SK-N-SH treated with all-trans-retinoic acid at 6 μM for 48 hours (cell line): ENCODE results near the gene NSD2.
"Not testable (repeated sequence)": the region's sequence is repeated elsewhere in the genome, so short reads cannot be mapped to it uniquely, and the experiment has no call there.

Experiments
- ATAC-seq: fragments of 200-7000 bp; cut with Tn5 transposase; 3 replicates; pipeline ENCODE4 v1.9.1; 2020; ENCODE audit warnings: mild to moderate bottlenecking, moderate library complexity
- ARNTL ChIP-seq: fragments of 450-650 bp; formaldehyde crosslinking; IDR thresholded peaks from 2 replicates; pipeline ENCODE4 v1.5.0; 2020; ENCODE audit warnings: low read depth, mild to moderate bottlenecking, moderate library complexity, borderline replicate concordance
- BACH2 ChIP-seq: fragments of 250-450 bp; sonication (Bioruptor Pico); IDR thresholded peaks from 2 replicates; pipeline ENCODE4 v1.9.0; 2021; ENCODE audit warnings: mild to moderate bottlenecking, borderline replicate concordance
- CSDC2 ChIP-seq: fragments of 250-450 bp; sonication (Bioruptor Pico); IDR thresholded peaks from 2 replicates; pipeline ENCODE4 v1.5.0; 2020; ENCODE audit warnings: mild to moderate bottlenecking, moderate library complexity
- ESRRG ChIP-seq: fragments of 250-450 bp; sonication (Bioruptor Pico); IDR thresholded peaks from 2 replicates; pipeline ENCODE4 v1.6.1; 2021; ENCODE audit warnings: mild to moderate bottlenecking
- GLIS3 ChIP-seq: fragments of 250-450 bp; sonication (Bioruptor Pico); IDR thresholded peaks from 2 replicates; pipeline ENCODE4 v1.5.0; 2020; ENCODE audit warnings: mild to moderate bottlenecking, moderate library complexity
- ISL1 ChIP-seq: fragments of 250-450 bp; sonication (Bioruptor Pico); IDR thresholded peaks from 2 replicates; pipeline ENCODE4 v2.1.2; 2022; ENCODE audit warnings: mild to moderate bottlenecking, moderate library complexity
- OSR1 ChIP-seq: fragments of 250-450 bp; sonication (Bioruptor Pico); IDR thresholded peaks from 2 replicates; pipeline ENCODE4 v1.8.0; 2022; ENCODE audit warnings: moderate library complexity, mild to moderate bottlenecking, inconsistent platforms
- PPARA ChIP-seq: fragments of 250-450 bp; sonication (Bioruptor Pico); IDR thresholded peaks from 2 replicates; pipeline ENCODE4 v1.5.0; 2020; ENCODE audit warnings: mild to moderate bottlenecking, borderline replicate concordance
- SNAI2 ChIP-seq: fragments of 250-450 bp; sonication (Bioruptor Pico); IDR thresholded peaks from 2 replicates; pipeline ENCODE4 v1.5.0; 2020; ENCODE audit warnings: mild to moderate bottlenecking, moderate library complexity
- TCF4 ChIP-seq: fragments of 250-450 bp; sonication (Bioruptor Pico); IDR thresholded peaks from 2 replicates; pipeline ENCODE4 v1.8.0; 2021; ENCODE audit warnings: mild to moderate bottlenecking, moderate library complexity, borderline replicate concordance
- TOX ChIP-seq: fragments of 250-450 bp; sonication (Bioruptor Pico); IDR thresholded peaks from 2 replicates; pipeline ENCODE4 v1.8.0; 2021; ENCODE audit warnings: mild to moderate bottlenecking, moderate library complexity, borderline replicate concordance
- ZC3H10 ChIP-seq: fragments of 250-450 bp; sonication (Bioruptor Pico); IDR thresholded peaks from 2 replicates; pipeline ENCODE4 v1.5.1; 2021; ENCODE audit warnings: mild to moderate bottlenecking, moderate library complexity
- ZFP30 ChIP-seq: fragments of 450-650 bp; formaldehyde crosslinking; IDR thresholded peaks from 2 replicates; pipeline ENCODE4 v1.5.0; 2022; ENCODE audit warnings: mild to moderate bottlenecking, moderate library complexity
- ZNF565 ChIP-seq: fragments of 450-650 bp; formaldehyde crosslinking; conservative IDR thresholded peaks from 2 replicates; pipeline ENCODE4 v1.5.0; 2020; ENCODE audit warnings: low read depth, mild to moderate bottlenecking, moderate library complexity
- ZNF70 ChIP-seq: fragments of 450-650 bp; formaldehyde crosslinking; IDR thresholded peaks from 2 replicates; pipeline ENCODE4 v1.5.0; 2020; ENCODE audit warnings: mild to moderate bottlenecking, moderate library complexity
- ZNF8 ChIP-seq: fragments of 450-650 bp; formaldehyde crosslinking; IDR thresholded peaks from 2 replicates; pipeline ENCODE4 v1.5.0; 2020; ENCODE audit warnings: mild to moderate bottlenecking, moderate library complexity
- TF ChIP-seq, protein P1 (sequence below): fragments of 250-450 bp; sonication (Bioruptor Pico); IDR thresholded peaks from 2 replicates; pipeline ENCODE4 v1.5.1; 2020; ENCODE audit warnings: low read depth, mild to moderate bottlenecking, moderate library complexity
- TF ChIP-seq, protein P2 (sequence below): fragments of 250-450 bp; sonication (Bioruptor Pico); IDR thresholded peaks from 2 replicates; pipeline ENCODE4 v1.8.0; 2021; ENCODE audit warnings: low read depth, mild to moderate bottlenecking, moderate library complexity, borderline replicate concordance
- TF ChIP-seq, protein P3 (sequence below): fragments of 250-450 bp; sonication (Bioruptor Pico); IDR thresholded peaks from 2 replicates; pipeline ENCODE4 v1.5.0; 2020; ENCODE audit warnings: mild to moderate bottlenecking, moderate library complexity

NSD2 gene

GRCh38 chr4:2009651-2010233 lies 138.5 kb downstream of the NSD2 start:
- TF ChIP-seq TCF4 (CRISPR knock-in tag): 0 out of 2 replicates have a peak, but pooled peaks have one; percentile 13
- TF ChIP-seq, protein P1, sequence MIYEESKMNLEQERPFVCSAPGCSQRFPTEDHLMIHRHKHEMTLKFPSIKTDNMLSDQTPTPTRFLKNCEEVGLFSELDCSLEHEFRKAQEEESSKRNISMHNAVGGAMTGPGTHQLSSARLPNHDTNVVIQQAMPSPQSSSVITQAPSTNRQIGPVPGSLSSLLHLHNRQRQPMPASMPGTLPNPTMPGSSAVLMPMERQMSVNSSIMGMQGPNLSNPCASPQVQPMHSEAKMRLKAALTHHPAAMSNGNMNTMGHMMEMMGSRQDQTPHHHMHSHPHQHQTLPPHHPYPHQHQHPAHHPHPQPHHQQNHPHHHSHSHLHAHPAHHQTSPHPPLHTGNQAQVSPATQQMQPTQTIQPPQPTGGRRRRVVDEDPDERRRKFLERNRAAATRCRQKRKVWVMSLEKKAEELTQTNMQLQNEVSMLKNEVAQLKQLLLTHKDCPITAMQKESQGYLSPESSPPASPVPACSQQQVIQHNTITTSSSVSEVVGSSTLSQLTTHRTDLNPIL (CRISPR knock-in tag): no peak
- ATAC-seq: peak; percentile 65

- ATAC-seq: no peak
- TF ChIP-seq ZC3H10 (CRISPR knock-in tag): no peak
- TF ChIP-seq TCF4 (CRISPR knock-in tag): no peak
- no peak for TF ChIP-seq ZNF70 (CRISPR knock-in tag)
- TF ChIP-seq, protein P1 (CRISPR knock-in tag): no peak
- TF ChIP-seq TOX (CRISPR knock-in tag): no peak
- TF ChIP-seq CSDC2 (CRISPR knock-in tag): no peak
- TF ChIP-seq GLIS3 (CRISPR knock-in tag): no peak
- TF ChIP-seq ARNTL (CRISPR knock-in tag): no peak
- TF ChIP-seq OSR1 (CRISPR knock-in tag): no peak
- TF ChIP-seq ZNF565 (CRISPR knock-in tag): no peak
- no peak for TF ChIP-seq SNAI2
- TF ChIP-seq ZFP30: no peak
- TF ChIP-seq, protein P2, sequence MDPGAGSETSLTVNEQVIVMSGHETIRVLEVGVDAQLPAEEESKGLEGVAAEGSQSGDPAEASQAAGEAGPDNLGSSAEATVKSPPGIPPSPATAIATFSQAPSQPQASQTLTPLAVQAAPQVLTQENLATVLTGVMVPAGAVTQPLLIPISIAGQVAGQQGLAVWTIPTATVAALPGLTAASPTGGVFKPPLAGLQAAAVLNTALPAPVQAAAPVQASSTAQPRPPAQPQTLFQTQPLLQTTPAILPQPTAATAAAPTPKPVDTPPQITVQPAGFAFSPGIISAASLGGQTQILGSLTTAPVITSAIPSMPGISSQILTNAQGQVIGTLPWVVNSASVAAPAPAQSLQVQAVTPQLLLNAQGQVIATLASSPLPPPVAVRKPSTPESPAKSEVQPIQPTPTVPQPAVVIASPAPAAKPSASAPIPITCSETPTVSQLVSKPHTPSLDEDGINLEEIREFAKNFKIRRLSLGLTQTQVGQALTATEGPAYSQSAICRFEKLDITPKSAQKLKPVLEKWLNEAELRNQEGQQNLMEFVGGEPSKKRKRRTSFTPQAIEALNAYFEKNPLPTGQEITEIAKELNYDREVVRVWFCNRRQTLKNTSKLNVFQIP (CRISPR knock-in tag): no peak
- TF ChIP-seq, protein P3, sequence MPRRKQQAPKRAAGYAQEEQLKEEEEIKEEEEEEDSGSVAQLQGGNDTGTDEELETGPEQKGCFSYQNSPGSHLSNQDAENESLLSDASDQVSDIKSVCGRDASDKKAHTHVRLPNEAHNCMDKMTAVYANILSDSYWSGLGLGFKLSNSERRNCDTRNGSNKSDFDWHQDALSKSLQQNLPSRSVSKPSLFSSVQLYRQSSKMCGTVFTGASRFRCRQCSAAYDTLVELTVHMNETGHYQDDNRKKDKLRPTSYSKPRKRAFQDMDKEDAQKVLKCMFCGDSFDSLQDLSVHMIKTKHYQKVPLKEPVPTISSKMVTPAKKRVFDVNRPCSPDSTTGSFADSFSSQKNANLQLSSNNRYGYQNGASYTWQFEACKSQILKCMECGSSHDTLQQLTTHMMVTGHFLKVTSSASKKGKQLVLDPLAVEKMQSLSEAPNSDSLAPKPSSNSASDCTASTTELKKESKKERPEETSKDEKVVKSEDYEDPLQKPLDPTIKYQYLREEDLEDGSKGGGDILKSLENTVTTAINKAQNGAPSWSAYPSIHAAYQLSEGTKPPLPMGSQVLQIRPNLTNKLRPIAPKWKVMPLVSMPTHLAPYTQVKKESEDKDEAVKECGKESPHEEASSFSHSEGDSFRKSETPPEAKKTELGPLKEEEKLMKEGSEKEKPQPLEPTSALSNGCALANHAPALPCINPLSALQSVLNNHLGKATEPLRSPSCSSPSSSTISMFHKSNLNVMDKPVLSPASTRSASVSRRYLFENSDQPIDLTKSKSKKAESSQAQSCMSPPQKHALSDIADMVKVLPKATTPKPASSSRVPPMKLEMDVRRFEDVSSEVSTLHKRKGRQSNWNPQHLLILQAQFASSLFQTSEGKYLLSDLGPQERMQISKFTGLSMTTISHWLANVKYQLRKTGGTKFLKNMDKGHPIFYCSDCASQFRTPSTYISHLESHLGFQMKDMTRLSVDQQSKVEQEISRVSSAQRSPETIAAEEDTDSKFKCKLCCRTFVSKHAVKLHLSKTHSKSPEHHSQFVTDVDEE (CRISPR knock-in tag): no peak
- TF ChIP-seq ISL1 (CRISPR knock-in tag): no peak
- no peak for TF ChIP-seq ESRRG (CRISPR knock-in tag)
Observed at GRCh38 chr4:2011583-2011982, 140.4 kb downstream of the NSD2 start.

- ATAC-seq: no peak
- TF ChIP-seq, protein P1 (CRISPR knock-in tag): no peak
- TF ChIP-seq TCF4 (CRISPR knock-in tag) (no peak), ZNF565 (CRISPR knock-in tag) (no peak), GLIS3 (CRISPR knock-in tag) (no peak), ZFP30 (no peak), ARNTL (CRISPR knock-in tag) (no peak), ZC3H10 (CRISPR knock-in tag) (no peak), OSR1 (CRISPR knock-in tag) (no peak), BACH2 (no peak), ZNF8 (CRISPR knock-in tag) (no peak), PPARA (CRISPR knock-in tag) (no peak), TOX (CRISPR knock-in tag) (no peak), SNAI2 (no peak)
Observed at GRCh38 chr4:2015008-2015407, 143.8 kb downstream of the NSD2 start.

DNA sequence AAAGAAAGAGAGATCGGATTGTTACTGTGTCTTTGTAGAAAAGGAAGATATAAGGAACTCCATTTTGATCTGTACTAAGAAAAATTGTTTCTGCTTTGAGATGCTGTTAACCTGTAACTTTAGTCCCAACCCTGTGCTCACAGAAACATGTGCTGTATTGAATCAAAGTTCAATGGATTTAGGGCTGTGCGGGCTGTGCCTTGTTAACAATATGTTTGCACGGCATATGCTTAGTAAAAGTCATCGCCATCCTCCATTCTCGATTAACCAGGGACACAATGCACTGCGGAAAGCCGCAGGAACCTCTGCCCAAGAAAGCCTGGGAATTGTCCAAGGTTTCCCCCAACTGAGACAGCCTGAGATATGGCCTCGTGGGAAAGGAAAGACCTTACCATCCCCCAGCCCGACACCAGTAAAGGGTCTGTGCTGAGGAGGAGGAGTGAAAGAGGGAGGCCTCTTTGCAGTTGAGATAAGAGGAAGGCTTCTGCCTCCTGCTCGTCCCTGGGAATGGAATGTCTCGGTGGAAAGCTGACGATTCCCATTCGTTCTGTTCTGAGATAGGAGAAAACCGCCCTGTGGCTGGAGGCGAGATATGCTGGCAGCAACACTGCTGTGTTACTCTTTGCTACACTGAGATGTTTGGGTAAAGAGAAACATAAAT lies 150.3 kb downstream of the NSD2 start:
- not testable (repeated sequence) for ATAC-seq
